HCT116 (cell line): ENCODE data around the gene FN3K.

Source experiments
- CEBPB ChIP-seq: IDR thresholded peaks from 2 replicates; pipeline ENCODE4 v1.6.1; 2012; ENCODE audit warnings: low read depth
- CTCF ChIP-seq, 3 experiments: fragments of 200-600 bp in 1 of 3; sonication (generic) in 1 of 3; IDR thresholded peaks in 2 of 3; conservative IDR thresholded peaks in 1 of 3; 2 replicates each; pipeline ENCODE4 v1.5.1; 2012 to 2017; ENCODE audit warnings: low read depth in 2 of 3, low read length in 2 of 3, antibody characterized with exemption in 1 of 3, borderline replicate concordance in 1 of 3, control low read depth in 1 of 3, mild to moderate bottlenecking in 1 of 3, mixed read lengths in 1 of 3, mixed run types in 1 of 3, moderate library complexity in 1 of 3; ENCODE audit not compliant: insufficient read depth in 1 of 3
- ELF1 ChIP-seq: IDR thresholded peaks from 2 replicates; pipeline ENCODE4 v1.6.1; 2012; ENCODE audit warnings: low read depth, borderline replicate concordance
- POLR2A ChIP-seq: IDR thresholded peaks from 2 replicates; pipeline ENCODE4 v1.7.0; 2011; ENCODE audit warnings: borderline replicate concordance; ENCODE audit not compliant: insufficient read depth, insufficient read length; ENCODE audit errors: extremely low read depth
- POLR2AphosphoS5 ChIP-seq: IDR thresholded peaks from 2 replicates; pipeline ENCODE4 v1.6.1; 2011; ENCODE audit warnings: mild to moderate bottlenecking, low read depth, low read length, moderate library complexity
- TCF7L2 ChIP-seq: IDR thresholded peaks from 2 replicates; pipeline ENCODE4 v1.7.0; 2011; ENCODE audit warnings: borderline replicate concordance, inconsistent platforms; ENCODE audit not compliant: insufficient read depth, insufficient read length; ENCODE audit errors: extremely low read depth
- YY1 ChIP-seq: IDR thresholded peaks from 2 replicates; pipeline ENCODE4 v1.6.1; 2011; ENCODE audit warnings: low read length, low read depth, moderate library complexity, mild to moderate bottlenecking; ENCODE audit not compliant: insufficient replicate concordance; ENCODE audit errors: extremely low read depth

DNA sequence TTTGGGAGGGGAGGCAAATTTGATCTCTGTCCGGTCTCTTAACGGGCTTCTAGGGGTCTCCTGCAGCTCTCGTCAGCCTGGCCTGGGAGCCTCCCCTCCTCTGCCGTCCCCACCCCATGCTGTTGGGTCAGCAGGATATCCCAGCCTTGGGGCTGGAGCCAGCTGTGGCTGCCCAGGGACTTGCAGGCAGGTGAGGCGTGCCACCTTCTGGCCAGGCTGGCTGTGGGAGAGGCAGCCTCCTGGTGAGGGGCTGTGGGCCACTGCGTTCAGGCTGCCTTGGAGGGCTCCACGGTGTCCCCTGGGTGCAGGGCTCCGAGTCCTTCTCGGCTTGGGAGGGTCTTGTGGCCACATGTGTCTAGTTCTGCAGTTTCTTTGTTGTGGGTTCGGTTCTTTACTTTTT is 51.0 kb downstream of the FN3K start:
- TF ChIP-seq CEBPB (no peak), CTCF (IDR thresholded peaks at IDR 0.05 in 2 of 3, conservative IDR thresholded peaks at IDR 0.05 in 1 of 3; ENCODE audit: borderline replicate concordance in 1 of 3, insufficient read depth in 1 of 3, low read depth in 2 of 3, low read length in 2 of 3) (no peak), ELF1 (no peak), POLR2AphosphoS5 (no peak), POLR2A (no peak), TCF7L2 (no peak), YY1 (no peak)
